Activated B cell treated with CpG ODN at 0.5 μM for 24 hours (primary cell): Measurements from ENCODE around the gene METTL16. TPM values are rescaled to one million over a fixed set of nuclear protein-coding genes. Genes with fewer than 3 reads are reported as not detected.

Source experiments
- ATAC-seq: fragments of 200-7000 bp; cut with Tn5 transposase; one replicate; pipeline ENCODE4 v1.10.0; 2021; ENCODE audit warnings: low read depth, mild to moderate bottlenecking, moderate library complexity
- CTCF ChIA-PET: fragments of 350-600 bp; sonication (Branson Sonifier 250); formaldehyde crosslinking; loops from one replicate; lab custom pipeline; 2021; ENCODE audit warnings: antibody characterized with exemption; lab: Charles Lee
- POLR2A ChIA-PET: fragments of 350-600 bp; sonication (Branson Sonifier 250); formaldehyde crosslinking; loops from one replicate; lab custom pipeline; 2021; ENCODE audit warnings: antibody characterized with exemption; lab: Charles Lee
- DNase-seq: peaks from one replicate; pipeline ENCODE4 v3.0.0; 2022
- H3K27ac Mint-ChIP-seq: one replicate; pipeline ENCODE4 v1.8.0; 2020; ENCODE audit warnings: mixed read lengths
- H3K27me3 Mint-ChIP-seq: one replicate; pipeline ENCODE4 v1.8.0; 2021; ENCODE audit warnings: mixed read lengths
- H3K36me3 Mint-ChIP-seq: one replicate; pipeline ENCODE4 v1.8.0; 2021; ENCODE audit warnings: low read depth, mixed read lengths
- H3K4me1 Mint-ChIP-seq: one replicate; pipeline ENCODE4 v1.8.0; 2021; ENCODE audit warnings: mixed read lengths
- H3K4me3 Mint-ChIP-seq: one replicate; pipeline ENCODE4 v1.8.0; 2020; ENCODE audit warnings: mild to moderate bottlenecking, mixed read lengths
- H3K9me3 Mint-ChIP-seq: one replicate; pipeline ENCODE4 v1.8.0; 2020; ENCODE audit warnings: mixed read lengths
- CTCF ChIP-seq: fragments of 200-600 bp; IDR thresholded peaks from one replicate; pipeline ENCODE4 v1.8.0; 2022; ENCODE audit warnings: antibody characterized with exemption, mild to moderate bottlenecking
- intact Hi-C: fragments of 100-400 bp; cut with micrococcal nuclease; formaldehyde crosslinking; loops from one replicate; pipeline ENCODE4 v1.15.1; 2024
- total RNA-seq: library from RNA; stranded (reverse); gene quantifications from 2 replicates; pipeline ENCODE4 v1.2.3, GENCODE V29; 2022

The METTL16 gene
- total RNA-seq, 1 donor from 2014 or later, result 57.2 TPM

- no peak overlapping the region for H3K4me3 Mint-ChIP-seq
- no peak for TF ChIP-seq CTCF
- H3K27ac Mint-ChIP-seq, result no peak overlapping the region
- H3K9me3 Mint-ChIP-seq, result no peaks in the 10 kb centered on the region
- no peak for DNase-seq
- POLR2A ChIA-PET, result no interaction called here
- H3K27me3 Mint-ChIP-seq, result no peaks in the 10 kb centered on the region
- CTCF ChIA-PET, result no interaction called here
- H3K4me1 Mint-ChIP-seq, result no peaks in the 10 kb centered on the region
- H3K36me3 Mint-ChIP-seq, result peaks cover 33% of the 10 kb centered on the region
- intact Hi-C loops, result no loop called here
- ATAC-seq, result no peak
Measured at GRCh38 chr17:2366747-2367494, 144.8 kb downstream of the METTL16 start.

Other genes starting within 250 kb of the METTL16 start
- gene SMG6, start 208.1 kb downstream of the METTL16 start, total RNA-seq, result 22.0 and 30.5 TPM in 2 replicates
- 5.7 and 8.6 TPM in 2 replicates for gene SRR, start 207.9 kb downstream of the METTL16 start, total RNA-seq
- gene TSR1, start 175.4 kb downstream of the METTL16 start, total RNA-seq, result 46.4 and 48.5 TPM in 2 replicates
- 50.1 and 60.5 TPM in 2 replicates for gene SGSM2, start 174.4 kb downstream of the METTL16 start, total RNA-seq
- 24.3 and 31.3 TPM in 2 replicates for gene MNT, start 110.8 kb downstream of the METTL16 start, total RNA-seq
- gene PAFAH1B1, start 81.8 kb upstream of the METTL16 start, total RNA-seq, result 134 and 138 TPM in 2 replicates
- gene CLUH, start 199.9 kb upstream of the METTL16 start, total RNA-seq, result 101 and 115 TPM in 2 replicates
- gene CCDC92B, start 237.8 kb upstream of the METTL16 start, total RNA-seq, result not detected in 2 replicates